Fibroblast of pulmonary artery (primary cell): ENCODE data around the gene ELANE.
"Not testable (repeated sequence)": the region's sequence is repeated elsewhere in the genome, so short reads cannot be mapped to it uniquely, and the experiment has no call there.

ENCODE experiments used
- DNase-seq: peaks from one replicate; pipeline ENCODE4 v3.0.0-alpha.2; 2010; ENCODE audit warnings: low read depth
- H3K4me3 ChIP-seq: replicated peaks from 2 replicates; pipeline ENCODE4 v1.5.1; 2011; ENCODE audit warnings: low read depth, mild to moderate bottlenecking, control low read depth, low read length, moderate library complexity
- CTCF ChIP-seq: IDR thresholded peaks from 2 replicates; pipeline ENCODE4 v1.5.1; 2011; ENCODE audit warnings: mild to moderate bottlenecking, control low read depth, low read length, inconsistent platforms; ENCODE audit errors: missing control alignments

Gene ELANE

DNA sequence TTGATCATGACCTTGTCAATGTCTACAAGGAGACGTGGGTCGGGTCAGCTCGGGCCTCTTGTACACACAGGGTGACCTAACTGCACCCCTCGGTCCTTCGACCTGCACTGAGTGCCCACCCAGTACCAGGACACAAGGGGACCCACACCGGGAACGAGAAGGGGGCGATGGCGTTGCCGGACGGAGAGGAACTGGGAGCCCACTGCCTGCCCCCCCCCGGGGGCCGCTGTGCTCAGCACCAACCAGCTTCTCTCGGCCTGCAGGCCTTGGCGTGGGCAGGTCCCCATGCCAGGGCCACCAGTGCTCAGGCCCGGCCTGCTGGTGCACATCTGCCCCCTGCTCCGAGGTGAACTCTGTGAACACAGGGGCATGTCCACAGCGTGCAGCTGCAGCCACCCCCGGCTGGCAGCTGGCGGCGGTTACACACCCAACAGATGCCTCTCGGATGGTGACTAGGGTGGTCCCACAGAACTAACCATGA, 21.5 kb downstream of the ELANE start:
- no peak for TF ChIP-seq CTCF
- no peak for DNase-seq
- H3K4me3 ChIP-seq: no peak overlapping the region

DNA sequence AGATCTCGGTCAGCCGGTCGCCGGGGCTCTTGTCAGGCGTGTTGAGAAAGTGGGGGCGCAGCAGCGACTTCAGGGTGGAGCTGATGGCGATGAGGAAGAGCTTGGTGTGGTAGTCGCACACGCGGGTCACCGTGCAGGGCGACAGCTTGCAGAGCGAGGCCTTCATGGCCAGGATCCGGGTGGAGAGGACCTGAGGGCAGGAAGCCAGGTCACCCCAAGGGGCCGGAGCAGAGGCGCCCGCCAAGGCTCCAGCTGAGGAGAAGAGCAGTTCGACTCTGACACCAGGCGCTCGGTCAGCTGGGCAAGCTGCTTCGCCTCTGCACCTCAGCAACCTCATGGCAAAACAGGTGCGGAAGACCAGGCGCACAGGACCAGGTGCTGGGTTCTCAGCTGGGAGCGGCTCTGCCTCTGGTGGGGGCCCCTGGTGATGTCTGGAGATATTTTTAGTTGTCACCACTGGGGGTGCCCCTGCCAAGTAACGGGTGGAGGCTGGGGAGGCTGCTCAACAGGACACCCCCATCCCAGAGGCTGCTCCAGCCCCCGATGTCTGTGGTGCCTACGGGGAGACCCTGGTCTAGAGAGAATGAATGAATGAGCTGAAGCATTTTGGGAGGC, 23.3 kb downstream of the ELANE start:
- no peak for TF ChIP-seq CTCF
- DNase-seq: no peak
- H3K4me3 ChIP-seq: no peak overlapping the region

DNA sequence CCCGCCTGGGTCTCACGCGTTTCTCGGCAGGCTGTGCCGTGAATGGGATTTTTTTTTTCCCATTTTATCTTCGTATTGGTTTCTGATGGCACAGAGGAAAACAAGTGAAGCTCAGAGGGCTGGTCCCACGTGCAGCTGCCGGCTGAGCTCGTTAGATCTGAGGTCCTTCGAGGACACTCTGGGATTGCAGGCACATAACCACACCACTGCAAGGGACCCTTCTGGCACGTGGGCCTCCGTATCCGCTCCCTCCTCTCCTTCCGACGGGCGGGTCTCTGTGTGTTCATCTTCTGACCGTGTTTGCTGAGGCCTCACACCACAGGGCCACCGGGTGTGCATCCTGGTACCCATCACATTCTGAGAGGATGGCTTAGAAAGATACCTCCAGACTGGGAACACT, 24.0 kb downstream of the ELANE start:
- no peak overlapping the region for H3K4me3 ChIP-seq
- no peak for TF ChIP-seq CTCF
- DNase-seq: no peak

- H3K4me3 ChIP-seq: no peak overlapping the region
- TF ChIP-seq CTCF: no peak
- DNase-seq: no peak
These were observed 24.7 kb downstream of the ELANE start for GRCh38 chr19:876780-877314.

GRCh38 chr19:877992-878660, 26.0 kb downstream of the ELANE start:
- not testable (repeated sequence) for DNase-seq, H3K4me3 ChIP-seq

DNA sequence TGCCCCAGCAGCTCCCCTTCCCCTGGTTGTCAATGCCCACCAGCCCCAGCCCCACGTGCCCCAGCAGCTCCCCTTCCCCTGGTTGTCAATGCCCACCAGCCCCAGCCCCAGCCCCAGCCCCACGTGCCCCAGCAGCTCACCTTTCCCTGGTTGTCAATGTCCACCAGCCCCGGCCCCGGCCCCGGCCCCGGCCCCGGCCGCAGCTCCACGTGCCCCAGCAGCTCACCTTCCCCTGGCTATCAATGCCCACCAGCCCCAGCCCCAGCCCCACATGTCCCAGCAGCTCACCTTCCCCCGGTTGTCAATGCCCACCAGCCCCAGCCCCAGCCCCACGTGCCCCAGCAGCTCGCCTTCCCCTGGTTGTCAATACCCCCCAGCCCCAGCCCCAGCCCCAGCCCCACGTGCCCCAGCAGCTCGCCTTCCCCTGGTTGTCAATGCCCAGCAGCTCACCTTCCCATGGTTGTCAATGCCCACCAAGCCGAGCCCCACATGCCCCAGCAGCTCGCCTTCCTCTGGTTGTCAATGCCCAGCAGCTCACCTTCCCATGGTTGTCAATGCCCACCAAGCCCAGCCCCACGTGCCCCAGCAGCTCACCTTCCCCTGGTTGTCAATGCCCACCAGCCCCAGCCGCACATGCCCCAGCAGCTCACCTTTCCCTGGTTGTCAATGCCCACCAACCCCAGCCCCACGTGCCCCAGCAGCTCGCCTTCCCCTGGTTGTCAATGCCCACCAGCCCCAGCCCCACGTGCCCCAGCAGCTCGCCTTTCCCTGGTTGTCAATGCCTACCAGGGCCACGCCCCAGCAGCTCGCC, 26.9 kb downstream of the ELANE start:
- DNase-seq, H3K4me3 ChIP-seq: not testable (repeated sequence)

GRCh38 chr19:879711-880438, 27.8 kb downstream of the ELANE start:
- H3K4me3 ChIP-seq: no peak overlapping the region
- no peak for DNase-seq
- TF ChIP-seq CTCF: no peak
